ENCODE results near the gene PPP1R14C.

- TF ChIP-seq CTCF (IDR thresholded peaks at IDR 0.05; ENCODE audit: low read depth, low read length) (no peak), EZH2phosphoT487 (IDR thresholded peaks at IDR 0.05; ENCODE audit: low read depth) (no peak)
Measured at GRCh38 chr6:150214310-150214709, 71.5 kb downstream of the PPP1R14C start.

All from OCI-LY3 (cell line).